Measurements from ENCODE around the gene FRRS1.

The FRRS1 gene, protein sequence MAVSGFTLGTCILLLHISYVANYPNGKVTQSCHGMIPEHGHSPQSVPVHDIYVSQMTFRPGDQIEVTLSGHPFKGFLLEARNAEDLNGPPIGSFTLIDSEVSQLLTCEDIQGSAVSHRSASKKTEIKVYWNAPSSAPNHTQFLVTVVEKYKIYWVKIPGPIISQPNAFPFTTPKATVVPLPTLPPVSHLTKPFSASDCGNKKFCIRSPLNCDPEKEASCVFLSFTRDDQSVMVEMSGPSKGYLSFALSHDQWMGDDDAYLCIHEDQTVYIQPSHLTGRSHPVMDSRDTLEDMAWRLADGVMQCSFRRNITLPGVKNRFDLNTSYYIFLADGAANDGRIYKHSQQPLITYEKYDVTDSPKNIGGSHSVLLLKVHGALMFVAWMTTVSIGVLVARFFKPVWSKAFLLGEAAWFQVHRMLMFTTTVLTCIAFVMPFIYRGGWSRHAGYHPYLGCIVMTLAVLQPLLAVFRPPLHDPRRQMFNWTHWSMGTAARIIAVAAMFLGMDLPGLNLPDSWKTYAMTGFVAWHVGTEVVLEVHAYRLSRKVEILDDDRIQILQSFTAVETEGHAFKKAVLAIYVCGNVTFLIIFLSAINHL

GRCh38 chr1:99766378-99766800, at the start of gene FRRS1:
Gene FRRS1 (minus strand): TSS chr1:99766635. CDS start chr1:99748768, 17,867 bp downstream.
- H3K9me3 ChIP-seq (ENCODE audit: control insufficient read depth, insufficient read depth, low read depth, low read length): no peaks in the 10 kb centered on the region
- H3K4me1 ChIP-seq (ENCODE audit: control insufficient read depth, insufficient read depth, low read length): no peaks in the 10 kb centered on the region
- ChIA-PET POLR2A (interaction anchor here (1.3 kb wide), 1 partner anchor 204 kb away, joined by 6 read pairs; the partner anchor contains the start of gene SLC35A3), CTCF (interaction anchor here (0.6 to 1.6 kb wide), 5 partner anchors 10 to 693 kb away, joined by 3 to 5 read pairs (median 3); no protein-coding TSS in a partner anchor)
- H3K4me3 ChIP-seq (ENCODE audit: low read depth, low read length): peak within 1 kb of the TSS; percentile 58
- peak within 1 kb of the TSS; percentile 52; the same call in 1 of the 2 replicates for H3K27ac ChIP-seq (ENCODE audit: extremely low read depth, low read depth, low read length)
- H3K36me3 ChIP-seq (ENCODE audit: control insufficient read depth in 2 of 2, insufficient read depth in 1 of 2, low read length in 2 of 2): no peaks in the 10 kb centered on the region
- TF ChIP-seq ZNF366 (tag by site-specific recombination; conservative IDR thresholded peaks at IDR 0.05): peak; percentile 33; the same call in 1 of the 2 replicates
- TF ChIP-seq TRIM28 (IDR thresholded peaks at IDR 0.05; ENCODE audit: borderline replicate concordance, low read length): peak; percentile 90
- TF ChIP-seq ZFHX2 (tag by site-specific recombination; conservative IDR thresholded peaks at IDR 0.05): no peak
- no peak for TF ChIP-seq ZNF341 (tag by site-specific recombination; IDR thresholded peaks at IDR 0.05; ENCODE audit: low read depth)
- TF ChIP-seq ZNF571 (tag by site-specific recombination; IDR thresholded peaks at IDR 0.05): no peak
- no peak for TF ChIP-seq ZNF311 (tag by site-specific recombination; IDR thresholded peaks at IDR 0.05; ENCODE audit: borderline replicate concordance)
- TF ChIP-seq ZNF140 (tag by site-specific recombination; IDR thresholded peaks at IDR 0.05): no peak
- no peak for TF ChIP-seq BCL11A (tag by site-specific recombination; IDR thresholded peaks at IDR 0.05; ENCODE audit: low read depth)
- TF ChIP-seq ZNF114 (tag by site-specific recombination; IDR thresholded peaks at IDR 0.05): no peak
- TF ChIP-seq ZBTB17 (tag by site-specific recombination; IDR thresholded peaks at IDR 0.05): peak; percentile 82
- TF ChIP-seq ZNF580 (tag by site-specific recombination; IDR thresholded peaks at IDR 0.05): peak; percentile 49; the same call in 1 of the 2 replicates
- TF ChIP-seq ZNF561 (tag by site-specific recombination; IDR thresholded peaks at IDR 0.05; ENCODE audit: borderline replicate concordance): no peak
- peak; percentile 69 for TF ChIP-seq ZNF335 (tag by site-specific recombination; conservative IDR thresholded peaks at IDR 0.05)
- TF ChIP-seq PRDM6 (tag by site-specific recombination; IDR thresholded peaks at IDR 0.05): peak; percentile 47; the same call in 1 of the 2 replicates
- no peak for TF ChIP-seq FEZF1 (tag by site-specific recombination; IDR thresholded peaks at IDR 0.05)
- no peak for TF ChIP-seq SCRT1 (tag by site-specific recombination; IDR thresholded peaks at IDR 0.05; ENCODE audit: borderline replicate concordance)
- no peak; the same call in 1 of the 2 replicates for TF ChIP-seq SP3 (tag by site-specific recombination; IDR thresholded peaks at IDR 0.05)
- TF ChIP-seq ZNF501 (tag by site-specific recombination; IDR thresholded peaks at IDR 0.05): 0 out of 2 replicates have a peak, but pooled peaks have one; percentile 54
- peak; percentile 71; the same call in 1 of the 2 replicates for TF ChIP-seq ZBTB6 (tag by site-specific recombination; IDR thresholded peaks at IDR 0.05)
- TF ChIP-seq ZNF664 (tag by site-specific recombination; IDR thresholded peaks at IDR 0.05): peak; percentile 90
- TF ChIP-seq ZNF157 (tag by site-specific recombination; IDR thresholded peaks at IDR 0.05): no peak
- no peak for TF ChIP-seq ZNF658 (tag by site-specific recombination; IDR thresholded peaks at IDR 0.05)
- no peak for TF ChIP-seq ZNF391 (tag by site-specific recombination; IDR thresholded peaks at IDR 0.05; ENCODE audit: borderline replicate concordance, low read depth)
- TF ChIP-seq ZNF610 (tag by site-specific recombination; IDR thresholded peaks at IDR 0.05; ENCODE audit: borderline replicate concordance): no peak
- peak; percentile 44; the same call in 1 of the 2 replicates for TF ChIP-seq ZNF2 (tag by site-specific recombination; IDR thresholded peaks at IDR 0.05)
- TF ChIP-seq ZNF670 (tag by site-specific recombination; IDR thresholded peaks at IDR 0.05; ENCODE audit: low read depth): no peak
- no peak for TF ChIP-seq ZNF791 (tag by site-specific recombination; IDR thresholded peaks at IDR 0.05)
- no peak for TF ChIP-seq KLF9 (tag by site-specific recombination; IDR thresholded peaks at IDR 0.05; ENCODE audit: low read depth)
- TF ChIP-seq SP7 (tag by site-specific recombination; IDR thresholded peaks at IDR 0.05): peak; percentile 48; the same call in 1 of the 2 replicates
- no peak for TF ChIP-seq ZNF624 (tag by site-specific recombination; IDR thresholded peaks at IDR 0.05)
- peak; percentile 100 for TF ChIP-seq ZNF600 (tag by site-specific recombination; IDR thresholded peaks at IDR 0.05)
- no peak for TF ChIP-seq REST (tag by site-specific recombination; IDR thresholded peaks at IDR 0.05)

All from HEK293 (cell line).